GM23338 (cell line): ENCODE measurements around the gene EMC9. TPM values are rescaled to one million over a fixed set of nuclear protein-coding genes. Genes with fewer than 3 reads are reported as not detected.

Experiments
- ATAC-seq: fragments of 200-7000 bp; cut with Tn5 transposase; 3 replicates; pipeline ENCODE4 v1.9.1; 2020
- DNase-seq: peaks from one replicate; pipeline ENCODE4 v3.0.0-alpha.2; 2015; ENCODE audit warnings: low spot score
- H2AFZ ChIP-seq: fragments of 200-600 bp; sonication (generic); 2 replicates; pipeline ENCODE4 v1.8.0; 2016; ENCODE audit warnings: antibody characterized with exemption, mild to moderate bottlenecking, moderate library complexity
- H3F3A ChIP-seq: fragments of 200-600 bp; sonication (generic); replicated peaks from 2 replicates; pipeline ENCODE4 v1.8.0; 2017; ENCODE audit warnings: antibody characterized with exemption, mixed run types, low read depth
- H3K27ac ChIP-seq: fragments of 200-600 bp; sonication (generic); 2 replicates; pipeline ENCODE4 v1.6.1; 2016; ENCODE audit warnings: low read depth
- H3K27me3 ChIP-seq: fragments of 200-600 bp; sonication (generic); 2 replicates; pipeline ENCODE4 v1.8.0; 2016; ENCODE audit warnings: mild to moderate bottlenecking, mixed run types, moderate library complexity; ENCODE audit not compliant: insufficient read depth
- H3K36me3 ChIP-seq: fragments of 200-600 bp; sonication (generic); 2 replicates; pipeline ENCODE4 v1.8.0; 2016; ENCODE audit warnings: mild to moderate bottlenecking; ENCODE audit not compliant: insufficient read depth
- H3K4me1 ChIP-seq: fragments of 200-600 bp; sonication (generic); 2 replicates; pipeline ENCODE4 v1.8.0; 2016; ENCODE audit warnings: mild to moderate bottlenecking, moderate library complexity; ENCODE audit not compliant: insufficient read depth
- H3K4me2 ChIP-seq: fragments of 200-600 bp; sonication (generic); 2 replicates; pipeline ENCODE4 v1.7.1; 2017; ENCODE audit warnings: mixed run types
- H3K4me3 ChIP-seq: fragments of 200-600 bp; sonication (generic); 2 replicates; pipeline ENCODE4 v1.6.1; 2016; ENCODE audit warnings: mixed run types
- H3K79me2 ChIP-seq: fragments of 200-600 bp; sonication (generic); replicated peaks from 2 replicates; pipeline ENCODE4 v1.8.0; 2017; ENCODE audit warnings: mild to moderate bottlenecking; ENCODE audit not compliant: insufficient read depth
- H3K9me2 ChIP-seq: fragments of 200-600 bp; sonication (generic); 2 replicates; pipeline ENCODE4 v1.8.0; 2017; ENCODE audit not compliant: insufficient read depth
- H4K20me1 ChIP-seq: fragments of 200-600 bp; sonication (generic); replicated peaks from 2 replicates; pipeline ENCODE4 v1.8.0; 2017; ENCODE audit warnings: mild to moderate bottlenecking; ENCODE audit not compliant: insufficient read depth
- H3K27ac Mint-ChIP-seq: 2 replicates; pipeline ENCODE4 v1.8.0; 2020; ENCODE audit warnings: inconsistent platforms, mild to moderate bottlenecking, moderate library complexity, mixed read lengths
- H3K27me3 Mint-ChIP-seq: 3 replicates; pipeline ENCODE4 v1.8.0; 2022; ENCODE audit warnings: low read depth, mild to moderate bottlenecking, moderate library complexity, mixed read lengths, inconsistent platforms; ENCODE audit not compliant: insufficient read depth, poor library complexity
- H3K36me3 Mint-ChIP-seq: 3 replicates; pipeline ENCODE4 v1.8.0; 2021; ENCODE audit warnings: low read depth, mild to moderate bottlenecking, inconsistent platforms, moderate library complexity, mixed read lengths
- H3K4me1 Mint-ChIP-seq: 3 replicates; pipeline ENCODE4 v1.8.0; 2020; ENCODE audit warnings: mild to moderate bottlenecking, inconsistent platforms, mixed read lengths
- H3K4me3 Mint-ChIP-seq: 3 replicates; pipeline ENCODE4 v1.8.0; 2021; ENCODE audit warnings: moderate library complexity, mild to moderate bottlenecking, inconsistent platforms, mixed read lengths
- H3K9me3 Mint-ChIP-seq: 3 replicates; pipeline ENCODE4 v1.8.0; 2020; ENCODE audit warnings: moderate library complexity, mild to moderate bottlenecking, inconsistent platforms, mixed read lengths
- CREB1 ChIP-seq: fragments of 250-450 bp; sonication (Bioruptor Pico); IDR thresholded peaks from 2 replicates; pipeline ENCODE4 v1.5.0; 2020; ENCODE audit warnings: low read depth, mild to moderate bottlenecking, moderate library complexity
- CTCF ChIP-seq, 2 experiments: fragments of 200-600 bp in 1 of 2; sonication (generic) in 1 of 2; conservative IDR thresholded peaks; 2 replicates each; pipeline versions ENCODE4 v1.5.1 to v1.6.1; 2016 to 2017; ENCODE audit warnings: antibody characterized with exemption in 2 of 2, low read depth in 2 of 2, mild to moderate bottlenecking in 2 of 2, moderate library complexity in 1 of 2
- ETS1 ChIP-seq: IDR thresholded peaks from 2 replicates; pipeline ENCODE4 v1.6.1; 2016; ENCODE audit warnings: antibody characterized with exemption
- JUNB ChIP-seq: IDR thresholded peaks from one replicate; pipeline ENCODE4 v1.6.1; 2016; ENCODE audit warnings: antibody characterized with exemption; ENCODE audit not compliant: unreplicated experiment
- POLR2AphosphoS5 ChIP-seq: IDR thresholded peaks from 2 replicates; pipeline ENCODE4 v1.6.1; 2016; ENCODE audit warnings: antibody characterized with exemption, low read depth
- STAT1 ChIP-seq: IDR thresholded peaks from one replicate; pipeline ENCODE4 v1.6.1; 2016; ENCODE audit warnings: antibody characterized with exemption; ENCODE audit not compliant: unreplicated experiment
- ZNF331 ChIP-seq: fragments of 250-450 bp; sonication (Bioruptor Pico); IDR thresholded peaks from 2 replicates; pipeline ENCODE4 v1.5.0; 2020; ENCODE audit warnings: low read depth, mild to moderate bottlenecking, moderate library complexity
- ZNF462 ChIP-seq: fragments of 250-450 bp; sonication (Bioruptor Pico); IDR thresholded peaks from 2 replicates; pipeline ENCODE4 v1.5.0; 2020; ENCODE audit warnings: mild to moderate bottlenecking, moderate library complexity
- polyA plus RNA-seq: library from polyadenylated mRNA; unstranded; fragments of >200 nt; fragmentation: Nextera tagmentation; extraction: Ambion mirVana; gene quantifications from 2 replicates; pipeline ENCODE4 v1.2.1, GENCODE V29; 2016
- total RNA-seq: library from RNA; depleted of rRNA; stranded (reverse); fragments of >200 nt; shearing (Covaris generic); gene quantifications from 2 replicates; pipeline ENCODE4 v1.2.3, GENCODE V29; 2014

The EMC9 gene
- total and polyA plus RNA-seq, 2 experiments from 2014 or later = 30.0 to 64.2 TPM

GRCh38 chr14:24122898-24123297, 18.5 kb downstream of the EMC9 start (continued):
- TF ChIP-seq ZNF462 (CRISPR knock-in tag) = no peak

GRCh38 chr14:24122416-24122815, 19.0 kb downstream of the EMC9 start:
- no peaks in the 10 kb centered on the region for H3K9me2 ChIP-seq
- no peaks in the 10 kb centered on the region; the same call in 1 of the 2 replicates for H4K20me1 ChIP-seq
- no peak overlapping the region for H2AFZ ChIP-seq
- H3K4me3 ChIP-seq = no peak overlapping the region
- Mint-ChIP-seq H3K27ac (no peak overlapping the region), H3K27me3 (no peaks in the 10 kb centered on the region), H3K4me1 (no peaks in the 10 kb centered on the region), H3K36me3 (peaks cover 53% of the 10 kb centered on the region), H3K4me3 (no peak overlapping the region), H3K9me3 (no peaks in the 10 kb centered on the region)
- no peaks in the 10 kb centered on the region for H3F3A ChIP-seq
- H3K36me3 ChIP-seq = peaks cover 19% of the 10 kb centered on the region; the same call in 1 of the 2 replicates
- no peaks in the 10 kb centered on the region for H3K4me1 ChIP-seq
- H3K4me2 ChIP-seq = no peak overlapping the region
- no peak overlapping the region for H3K27ac ChIP-seq
- DNase-seq (no peak), ATAC-seq (no peak)
- H3K27me3 ChIP-seq = no peaks in the 10 kb centered on the region
- TF ChIP-seq CREB1 (CRISPR knock-in tag) (no peak), CTCF (conservative IDR thresholded peaks at IDR 0.05; ENCODE audit: low read depth in 2 of 2) (no peak), ZNF331 (CRISPR knock-in tag) (no peak), JUNB (no peak), POLR2AphosphoS5 (no peak), ETS1 (no peak), STAT1 (no peak)
- H3K79me2 ChIP-seq = no peaks in the 10 kb centered on the region
